T-helper 1 cell treated with Interleukin-12 subunit alpha and Interleukin-12 subunit beta and Interleukin-4 antibody, amounts not matched to agents 30 ng/mL and 1 ng/mL, for 36 hours (primary cell): ENCODE measurements around the gene IKZF3. TPM values are rescaled to one million over a fixed set of nuclear protein-coding genes. Genes with fewer than 3 reads are reported as not detected.
"Not testable (repeated sequence)": the region's sequence is repeated elsewhere in the genome, so short reads cannot be mapped to it uniquely, and the experiment has no call there.

Source experiments
- intact Hi-C: fragments of 100-400 bp; cut with micrococcal nuclease; formaldehyde crosslinking; loops from one replicate; pipeline ENCODE4 v1.15.1; 2024
- total RNA-seq: library from RNA; stranded (reverse); gene quantifications from 2 replicates; pipeline ENCODE4 v1.2.3, GENCODE V29; 2022

IKZF3 gene
- total RNA-seq, 1 donor from 2014 or later, result 37.6 TPM

DNA sequence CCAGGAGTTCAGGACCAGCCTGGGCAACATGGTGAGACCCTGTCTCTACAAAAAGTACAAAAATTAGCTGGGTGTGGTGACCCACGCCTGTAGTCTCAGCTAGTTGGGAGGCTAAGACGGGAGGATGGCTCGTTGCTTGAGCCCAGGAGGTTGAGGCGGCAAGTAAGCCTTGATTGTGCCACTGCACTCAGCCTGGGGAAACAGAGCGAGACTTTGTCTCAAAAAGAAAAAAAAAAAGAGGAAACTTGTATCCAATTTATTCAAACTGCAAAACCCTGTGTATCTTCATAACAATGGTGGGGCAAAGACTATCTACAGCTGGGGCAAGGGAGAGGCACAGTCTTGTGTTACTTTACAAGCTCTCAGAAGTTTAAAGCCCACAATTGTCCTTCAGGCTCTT is 104.9 kb downstream of the IKZF3 start:
- intact Hi-C loops, result no loop called here

DNA sequence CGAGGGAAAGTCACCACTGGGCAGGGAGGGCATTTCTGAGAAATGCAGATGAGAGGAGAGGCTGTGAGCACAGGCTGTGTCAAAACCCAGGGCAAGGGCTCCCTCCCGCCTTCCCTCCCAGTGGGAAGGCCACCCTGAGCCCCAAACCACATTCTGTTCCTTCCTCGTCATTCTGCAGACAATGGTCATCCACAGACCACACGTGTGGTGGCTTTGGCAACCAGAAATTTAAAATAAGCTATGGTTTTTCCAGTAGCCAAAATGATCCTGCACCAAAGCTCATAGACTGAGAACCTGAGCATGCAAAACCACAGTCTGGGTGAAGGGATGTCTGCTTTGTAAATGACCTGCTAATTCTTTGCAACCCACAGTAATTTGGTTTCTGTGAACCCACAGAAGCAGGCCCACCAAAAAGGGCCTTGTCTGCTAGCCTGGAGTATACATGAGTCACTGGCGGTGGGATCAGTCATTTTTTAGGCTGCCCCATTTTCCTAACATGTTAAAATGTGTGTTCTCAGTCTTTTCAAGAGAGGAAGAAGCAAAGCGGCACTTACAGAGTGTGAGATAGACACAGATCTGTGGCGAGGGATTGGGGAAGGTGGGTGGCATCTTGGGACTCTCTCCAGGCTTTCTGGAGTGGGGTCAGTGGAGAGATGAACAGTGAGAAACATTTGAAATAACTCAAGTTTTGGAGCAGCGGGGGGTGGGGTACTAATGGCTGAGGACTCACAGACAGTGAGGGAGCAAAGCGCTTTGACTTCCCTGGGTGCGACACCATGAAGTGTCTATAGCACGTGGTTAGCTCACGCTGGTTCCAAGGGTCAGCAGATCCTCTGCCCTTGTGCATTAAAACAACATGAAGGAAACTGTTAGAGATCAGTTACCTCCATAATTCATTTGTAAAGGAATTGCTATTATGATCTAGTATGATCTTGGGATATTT is 105.9 kb downstream of the IKZF3 start:
- intact Hi-C loops, result loop anchor here (1.0 kb wide), 1 partner anchor 55 kb away; no protein-coding TSS in a partner anchor

DNA sequence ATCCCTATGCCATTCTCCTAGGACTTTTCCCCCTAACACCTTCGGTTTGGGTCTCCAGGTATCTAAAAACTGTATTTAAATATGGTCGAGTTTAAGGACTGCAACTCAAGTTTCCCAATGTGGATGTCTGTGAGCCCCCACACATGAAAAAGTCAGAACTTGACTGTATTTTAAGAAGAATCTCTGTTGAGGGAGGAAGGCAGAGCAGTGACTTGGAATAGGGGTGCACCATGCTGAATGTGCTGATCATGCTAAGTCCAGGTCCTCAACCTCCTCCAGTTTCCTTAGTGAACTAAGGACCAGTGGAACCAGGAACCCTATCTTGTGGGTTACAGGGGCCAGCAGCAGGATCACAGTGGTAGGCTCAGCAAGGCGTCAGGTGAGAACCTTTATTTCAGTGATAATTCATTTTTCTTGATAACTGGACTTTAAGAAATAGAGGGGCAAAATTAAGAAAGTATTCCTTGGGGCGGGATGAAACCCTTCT is 106.9 kb downstream of the IKZF3 start:
- intact Hi-C loops, result no loop called here

DNA sequence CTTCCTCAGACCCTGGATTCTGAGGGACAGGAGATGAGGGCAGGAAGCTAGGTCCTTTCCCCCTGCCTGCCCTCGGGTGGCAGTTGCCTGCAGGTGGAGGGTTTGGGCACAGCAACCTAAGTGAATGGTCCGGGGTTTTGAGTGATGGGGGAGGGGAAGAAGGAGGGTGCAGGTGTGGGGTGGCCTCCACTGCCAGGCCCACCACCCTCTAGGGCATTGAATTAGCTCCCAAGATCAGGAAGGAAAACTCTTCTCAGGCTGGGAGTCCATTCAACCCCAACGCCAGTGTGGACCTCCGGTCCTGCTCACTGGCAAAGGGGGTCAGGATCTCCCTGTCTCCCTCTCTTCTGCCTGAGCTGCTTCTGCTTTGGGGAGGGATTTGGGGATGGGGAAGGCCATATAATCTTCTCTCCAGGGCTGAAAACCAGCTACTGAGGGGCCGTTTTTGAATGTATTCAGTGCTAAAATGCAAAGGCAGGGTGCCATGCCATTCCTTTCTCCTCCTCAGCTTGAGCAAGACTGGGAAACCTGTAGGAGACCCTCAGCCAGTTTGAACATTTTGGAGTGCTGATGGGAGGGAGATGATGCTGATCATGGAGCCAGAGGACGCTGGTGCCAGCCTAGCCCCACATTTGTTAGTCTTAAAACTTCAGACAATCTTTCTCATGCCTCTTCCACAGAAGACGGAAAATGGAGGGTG is 107.6 kb downstream of the IKZF3 start:
- intact Hi-C loops, result no loop called here

DNA sequence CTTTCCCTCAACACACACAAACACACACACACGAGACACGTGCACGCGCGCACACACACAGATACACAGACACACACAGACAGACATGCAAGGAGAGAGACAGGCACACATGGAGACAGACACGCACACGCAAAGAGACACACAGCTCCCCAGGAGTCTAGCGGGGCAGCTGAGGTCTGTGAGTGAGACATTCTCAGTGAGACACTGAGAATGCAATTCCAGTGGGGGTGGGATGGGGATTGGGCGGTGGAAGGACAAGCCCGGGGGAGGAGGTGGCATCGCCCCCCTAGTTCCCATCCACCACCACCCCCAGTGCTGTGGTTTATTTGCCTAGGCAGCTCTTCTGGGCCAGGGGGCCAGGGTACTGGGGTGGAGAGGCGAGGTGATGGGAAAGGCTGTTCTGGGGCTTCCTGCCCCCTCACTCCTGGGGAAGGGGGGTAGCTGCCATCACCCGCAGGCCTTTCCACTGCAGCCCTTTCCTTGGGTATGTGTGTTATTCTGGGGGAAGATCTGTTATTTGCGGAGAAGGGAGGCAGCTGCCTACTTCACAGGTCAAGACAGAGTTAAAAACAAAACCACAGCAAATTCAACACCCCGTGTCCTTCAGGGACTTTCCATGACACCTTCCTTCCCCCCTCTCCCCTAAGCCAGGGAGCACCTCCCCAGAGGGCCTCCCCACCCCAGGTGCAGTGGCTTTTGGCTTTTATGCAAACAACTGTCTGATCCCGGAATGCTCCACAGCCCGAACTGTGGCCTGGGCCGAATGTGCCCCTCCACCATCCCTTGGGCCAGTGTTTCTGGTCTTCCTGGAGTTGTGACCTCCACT is 108.3 kb downstream of the IKZF3 start:
- intact Hi-C loops, result loop anchor here (1.0 kb wide), 1 partner anchor 36 kb away; no protein-coding TSS in a partner anchor

DNA sequence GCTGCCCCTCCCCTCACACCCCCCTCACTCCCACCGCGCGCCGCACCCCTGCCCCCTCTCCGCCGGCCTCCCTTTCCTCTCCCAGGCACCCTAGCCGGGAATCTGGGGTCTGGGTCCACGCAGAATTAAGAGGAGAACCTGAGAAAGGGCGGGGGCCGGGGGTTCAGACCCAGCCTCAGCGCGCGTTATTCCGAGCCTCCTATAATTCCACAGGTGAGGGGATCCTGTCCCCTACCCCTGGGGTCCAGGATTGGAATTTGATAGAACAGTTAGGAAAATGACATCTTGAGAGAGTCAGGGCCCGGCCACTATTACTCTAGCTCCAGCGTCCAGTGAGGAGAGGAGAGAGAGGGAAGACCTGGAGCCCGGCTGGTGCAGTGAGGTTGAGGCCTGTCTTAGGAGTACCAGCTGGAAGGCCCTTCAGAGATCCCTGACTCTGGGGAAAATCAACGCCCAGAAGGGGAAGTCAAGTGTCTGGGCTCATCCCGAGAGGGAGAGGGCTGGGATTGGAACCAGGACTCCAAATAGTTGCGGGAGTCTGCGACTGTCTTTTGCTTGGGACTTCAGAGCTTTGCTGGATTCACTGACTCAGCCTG is 109.1 kb downstream of the IKZF3 start:
- intact Hi-C loops, result loop anchor here (1.0 kb wide), 12 partner anchors 15 to 294 kb away; partner anchors contain the start of genes CDK12, IKZF3, LRRC3C and MIEN1

DNA sequence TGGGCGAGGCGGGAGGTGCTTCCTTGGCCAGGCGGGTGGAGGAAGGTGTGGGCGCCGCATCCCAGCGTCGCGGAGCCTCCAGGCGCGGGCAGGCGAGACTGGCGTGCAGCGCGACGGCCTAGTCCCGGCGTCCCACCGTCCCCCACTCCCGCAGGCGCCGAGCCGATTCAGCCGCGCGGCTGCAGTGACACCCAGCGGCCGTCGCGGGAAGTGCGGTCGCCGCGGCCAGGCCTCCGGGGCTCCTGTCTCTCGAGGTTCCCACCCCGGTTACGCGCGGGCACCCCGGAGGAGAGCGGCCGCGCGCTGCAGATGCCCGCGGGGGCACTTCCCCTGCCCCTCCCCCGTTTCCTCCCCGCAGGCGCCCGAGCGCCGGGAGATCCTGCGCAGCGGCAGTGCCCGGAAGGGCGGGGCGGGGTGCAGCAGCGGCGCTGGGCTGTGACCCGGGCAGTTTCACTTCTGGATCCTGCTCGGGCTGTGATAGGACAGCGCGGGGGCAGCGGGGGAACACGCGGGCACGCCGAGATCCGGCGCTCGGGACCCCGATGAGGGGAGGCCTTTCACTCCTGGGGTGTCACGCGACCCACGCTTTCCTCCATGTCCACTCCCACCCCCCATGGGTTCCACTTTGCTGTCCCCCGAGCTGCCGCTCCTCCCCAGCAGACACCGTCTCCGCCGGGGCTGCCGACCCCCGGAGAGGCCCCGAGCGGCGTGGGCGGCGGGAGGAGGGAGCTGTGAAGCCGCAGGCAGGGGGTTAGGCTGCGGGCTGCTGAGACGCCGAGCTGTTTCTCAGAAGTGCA is 109.8 kb downstream of the IKZF3 start:
- intact Hi-C loops, result loop anchor here (1.0 kb wide), 11 partner anchors 16 to 293 kb away; partner anchors contain the start of genes CDK12, IKZF3, LRRC3C and MIEN1

DNA sequence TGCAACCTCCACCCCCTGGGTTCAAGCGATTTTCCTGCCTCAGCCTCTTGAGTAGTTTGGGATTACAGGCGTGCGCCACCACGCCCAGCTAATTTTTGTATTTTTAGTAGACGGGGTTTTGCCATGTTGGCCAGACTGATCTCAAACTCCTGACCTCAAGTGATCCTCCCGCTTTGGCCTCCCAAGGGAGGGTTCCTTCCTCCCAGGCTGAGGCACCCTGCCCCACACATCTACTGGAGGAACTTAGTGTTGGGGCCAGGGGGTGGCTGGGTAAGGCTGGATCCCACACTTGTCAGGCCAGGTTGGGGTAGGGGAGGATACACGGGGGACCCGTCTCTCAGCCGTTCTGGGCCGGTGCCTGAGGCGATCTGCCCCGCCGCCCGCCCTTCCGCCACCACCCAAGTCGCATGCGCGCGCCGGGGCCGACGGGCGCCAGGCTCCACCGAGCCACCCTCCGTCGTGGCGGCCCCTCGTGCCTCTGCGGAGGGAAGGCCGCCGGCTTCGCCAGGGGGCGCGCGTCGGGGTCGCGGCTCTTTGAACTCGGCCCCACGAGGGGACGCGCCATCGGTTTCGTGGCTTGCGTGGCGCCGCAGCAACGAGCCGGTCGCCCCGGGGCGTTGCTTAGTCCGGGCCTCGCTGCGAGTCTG is 110.5 kb downstream of the IKZF3 start:
- intact Hi-C loops, result loop anchor here (1.0 kb wide), 11 partner anchors 17 to 292 kb away; partner anchors contain the start of genes CDK12, IKZF3, LRRC3C and MIEN1

DNA sequence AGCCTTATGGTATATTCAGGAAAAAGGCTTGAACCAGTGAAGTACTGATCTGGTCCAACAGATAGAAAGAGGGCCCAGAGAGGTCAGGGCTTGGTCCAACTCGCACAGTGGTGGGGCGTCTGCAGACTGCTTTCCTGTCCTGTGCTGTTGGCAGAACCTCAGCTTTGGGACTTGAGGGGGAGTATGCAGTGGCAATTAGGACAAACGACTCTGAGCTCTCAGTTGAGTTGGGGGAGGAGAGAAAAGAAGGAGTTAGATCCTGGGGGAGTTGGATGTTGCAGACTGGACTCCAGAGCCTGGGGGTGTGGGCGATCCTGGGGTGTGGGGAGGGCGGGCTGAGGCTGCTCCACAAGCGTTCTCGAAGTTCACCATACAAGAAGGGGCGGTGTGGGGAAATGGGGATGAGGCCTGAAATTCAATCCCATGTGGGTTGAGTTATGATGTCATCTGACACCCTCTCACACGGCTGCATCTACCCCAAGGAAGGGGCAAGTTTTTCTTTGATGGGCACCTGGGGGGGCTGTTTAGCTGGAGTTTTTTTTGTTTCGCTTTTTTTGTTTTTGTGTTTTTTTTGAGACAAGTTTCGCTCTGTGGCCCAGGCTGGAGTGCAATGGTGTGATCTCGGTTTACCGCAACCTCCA is 111.8 kb downstream of the IKZF3 start:
- intact Hi-C loops, result no loop called here

DNA sequence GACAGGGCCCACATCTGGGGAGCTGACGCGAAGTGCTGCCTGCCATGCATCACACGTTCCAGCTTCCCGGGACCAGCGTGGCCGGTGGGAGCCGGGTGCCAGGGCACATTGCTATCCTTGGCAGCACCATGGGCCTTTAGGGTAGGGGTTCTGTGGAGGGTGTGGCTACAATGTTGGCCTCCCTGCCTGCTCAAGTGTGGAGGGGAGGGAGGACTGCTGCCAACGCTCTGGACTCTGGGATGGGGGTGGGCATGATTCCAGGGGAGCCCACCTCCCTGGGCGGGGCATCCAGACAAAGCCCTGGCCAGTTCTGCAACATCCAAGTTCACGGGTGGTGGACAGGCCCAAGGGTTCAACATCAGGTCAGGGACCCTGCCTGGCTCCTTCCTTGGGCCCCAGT is 112.5 kb downstream of the IKZF3 start:
- intact Hi-C loops, result no loop called here

DNA sequence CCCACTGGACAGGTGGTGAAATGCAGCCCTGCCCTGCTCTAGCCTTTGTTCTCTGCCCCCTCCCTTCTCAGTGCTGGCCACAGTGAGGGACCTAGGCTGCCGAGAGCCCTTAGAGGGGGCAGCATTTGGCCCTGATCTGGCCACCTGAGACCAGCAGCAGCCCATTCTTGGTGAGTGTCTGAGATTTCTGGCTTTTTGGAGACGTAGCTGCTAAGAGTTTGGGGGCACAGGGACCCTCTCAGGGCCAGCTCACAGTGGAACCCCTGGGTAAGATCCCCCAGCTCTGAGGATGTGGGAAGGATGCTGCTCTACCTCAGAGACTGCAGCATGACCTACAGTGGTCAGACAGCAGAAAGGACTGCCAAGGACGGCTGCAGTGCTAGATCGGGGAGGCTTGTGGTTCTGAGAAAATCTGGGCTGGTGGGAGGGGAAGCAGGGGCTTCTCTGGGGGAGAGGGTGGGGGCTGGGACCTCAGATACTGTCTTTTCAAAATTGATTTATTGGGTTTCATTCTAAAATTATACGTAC is 113.0 kb downstream of the IKZF3 start:
- intact Hi-C loops, result no loop called here

DNA sequence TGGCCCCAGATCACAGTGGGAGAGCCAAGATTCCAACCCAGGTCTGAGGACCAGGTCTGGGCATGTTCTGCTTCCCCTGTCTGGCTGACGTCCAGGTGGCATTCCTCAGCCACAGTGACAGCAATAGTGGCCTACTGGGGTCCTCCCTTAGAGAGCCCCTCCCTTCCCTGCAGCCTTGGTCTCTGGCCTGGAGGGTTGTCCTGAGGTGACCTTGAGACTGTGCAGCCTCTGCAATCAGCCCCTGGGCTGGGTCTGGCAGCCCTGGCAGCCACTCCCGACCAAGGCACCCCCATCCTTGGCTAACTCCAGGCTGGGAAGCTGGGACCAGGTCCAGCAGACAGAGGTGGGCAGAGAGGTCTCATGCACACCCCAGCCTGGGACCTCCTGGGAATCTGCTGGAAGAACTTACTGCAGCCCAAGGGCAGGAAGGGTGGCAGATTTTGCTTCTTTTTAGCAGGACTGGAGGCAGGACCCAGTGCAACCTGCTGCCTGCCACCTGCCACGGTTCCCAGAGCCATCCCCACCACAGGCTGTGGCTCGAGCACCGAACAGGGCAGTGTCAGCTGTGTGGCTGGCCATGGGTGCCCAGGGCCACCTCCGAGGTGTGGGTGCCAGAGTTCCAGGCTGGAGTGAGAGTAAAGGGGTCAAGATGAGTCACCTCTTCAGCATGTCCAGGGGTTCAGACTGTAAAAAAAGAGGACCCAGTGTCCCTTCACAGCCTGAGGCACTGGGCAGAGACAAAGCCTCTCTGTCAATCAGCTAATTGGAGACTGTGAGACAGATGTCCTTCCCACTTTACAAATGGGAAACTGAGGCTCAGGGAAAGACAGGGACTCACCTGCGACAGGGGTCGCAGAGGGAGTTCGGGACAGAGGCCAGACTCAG is 113.7 kb downstream of the IKZF3 start:
- intact Hi-C loops, result no loop called here

DNA sequence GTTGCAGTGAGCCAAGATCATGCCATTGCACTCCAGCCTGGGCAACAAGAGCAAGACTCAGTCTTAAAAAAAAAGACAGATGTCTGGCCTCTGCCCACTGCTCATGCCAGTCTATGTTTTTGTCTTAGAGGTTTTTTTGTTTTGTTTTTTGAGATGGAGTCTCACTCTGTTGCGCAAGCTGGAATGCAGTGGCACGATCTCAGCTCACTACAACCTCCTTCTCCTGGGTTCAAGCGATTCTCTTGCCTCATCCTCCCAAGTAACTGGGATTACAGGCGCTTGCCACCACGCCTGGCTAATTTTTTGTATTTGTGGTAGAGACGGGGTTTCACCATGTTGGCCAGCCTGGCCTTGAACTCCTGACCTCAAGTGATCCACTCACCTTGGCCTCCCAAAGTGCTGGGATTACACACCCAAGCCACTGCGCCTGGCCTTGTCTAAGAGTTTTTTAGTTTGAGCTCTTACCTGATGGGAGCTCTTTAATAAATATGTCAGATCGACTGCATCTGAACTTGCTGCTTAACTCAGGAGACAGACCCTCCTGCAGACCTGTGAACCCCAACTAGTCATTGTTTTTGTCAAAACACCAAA is 115.6 kb downstream of the IKZF3 start:
- intact Hi-C loops, result not testable (repeated sequence)

DNA sequence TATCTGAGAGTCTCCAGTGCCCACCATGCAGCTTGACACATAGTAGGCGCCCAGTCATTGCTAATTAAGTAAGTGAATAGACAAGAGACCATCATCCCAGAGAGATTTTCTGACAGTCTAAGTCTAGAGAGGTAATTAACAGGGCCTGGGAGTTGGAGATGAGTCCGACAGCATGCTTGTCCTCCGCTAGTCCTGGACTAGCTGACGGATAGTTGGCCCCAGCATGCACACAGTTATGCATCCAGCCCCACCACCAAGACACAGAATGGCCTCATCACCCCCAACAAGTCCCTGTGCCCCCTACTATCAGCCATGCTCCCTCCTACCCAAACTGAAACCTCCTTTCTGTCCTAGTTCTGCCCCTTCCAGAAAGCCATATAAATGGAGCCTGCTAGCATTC is 116.4 kb downstream of the IKZF3 start:
- intact Hi-C loops, result no loop called here

DNA sequence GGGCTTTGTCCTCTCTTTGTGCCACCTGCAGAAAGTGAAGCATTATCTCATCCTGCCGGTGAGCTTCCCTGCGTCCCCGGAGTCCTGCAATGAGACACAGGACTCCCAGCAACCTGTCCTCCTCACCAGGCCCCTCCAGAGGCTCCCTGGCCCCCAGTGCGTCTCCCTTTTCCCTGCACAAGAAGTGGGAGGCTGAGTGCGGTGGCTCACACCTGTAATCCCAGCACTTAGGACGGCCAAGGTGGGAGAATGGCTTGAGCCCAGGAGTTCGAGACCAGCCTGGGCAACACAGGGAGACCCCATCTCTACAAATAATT is 118.0 kb downstream of the IKZF3 start:
- intact Hi-C loops, result no loop called here

DNA sequence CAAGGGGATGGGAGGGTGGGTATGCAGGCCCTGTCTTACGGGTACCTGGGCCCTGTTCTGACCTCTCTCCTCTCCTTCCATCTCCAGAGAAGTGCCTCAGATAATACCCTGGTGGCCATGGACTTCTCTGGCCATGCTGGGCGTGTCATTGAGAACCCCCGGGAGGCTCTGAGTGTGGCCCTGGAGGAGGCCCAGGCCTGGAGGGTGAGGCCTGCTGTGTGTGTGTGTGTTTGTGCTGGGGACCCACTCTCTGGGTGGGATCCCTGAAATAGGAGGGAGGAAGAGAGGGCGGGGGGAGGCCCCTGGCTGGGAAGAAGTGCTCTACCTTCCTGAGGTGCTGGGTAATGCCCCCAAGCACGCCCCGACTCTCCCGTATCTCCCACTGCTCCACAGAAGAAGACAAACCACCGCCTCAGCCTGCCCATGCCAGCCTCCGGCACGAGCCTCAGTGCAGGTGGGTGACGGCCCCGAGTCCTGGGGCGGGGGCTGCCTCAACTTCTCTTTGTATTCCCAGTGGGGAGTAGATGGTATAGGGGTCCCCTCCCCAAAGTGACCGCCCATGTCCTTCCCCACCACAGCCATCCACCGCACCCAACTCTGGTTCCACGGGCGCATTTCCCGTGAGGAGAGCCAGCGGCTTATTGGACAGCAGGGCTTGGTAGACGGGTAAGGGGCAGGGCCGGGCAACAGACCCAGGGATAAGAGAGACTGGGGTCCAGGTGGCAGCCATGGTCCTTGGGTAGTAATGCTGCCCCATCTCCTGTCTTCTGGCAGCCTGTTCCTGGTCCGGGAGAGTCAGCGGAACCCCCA is 118.6 kb downstream of the IKZF3 start:
- intact Hi-C loops, result no loop called here

DNA sequence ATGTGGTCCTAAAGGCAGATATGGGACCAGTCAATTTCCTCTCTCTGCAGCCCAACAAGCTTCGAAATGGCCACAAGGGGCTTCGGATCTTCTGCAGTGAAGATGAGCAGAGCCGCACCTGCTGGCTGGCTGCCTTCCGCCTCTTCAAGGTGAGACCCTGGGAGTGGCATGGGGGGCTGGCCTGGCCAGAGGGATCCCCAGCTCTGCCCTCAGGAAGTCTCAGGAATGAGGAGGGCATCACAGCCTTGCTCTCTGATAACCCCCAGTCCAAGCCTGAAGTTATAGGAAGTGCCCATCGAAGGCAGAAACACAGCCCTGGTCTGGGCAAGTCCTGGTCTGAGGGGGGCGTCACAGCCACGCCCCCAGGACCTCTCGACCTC is 119.3 kb downstream of the IKZF3 start:
- intact Hi-C loops, result no loop called here
